ENCODE data around the gene MCM8.

GRCh38 chr20:6039766-6040165 lies 89.3 kb downstream of the MCM8 start:
- TF ChIP-seq CTCF (IDR thresholded peaks at IDR 0.05) (no peak), EP300 (IDR thresholded peaks at IDR 0.05) (no peak), POLR2A (IDR thresholded peaks at IDR 0.05) (no peak)

All from gastroesophageal sphincter (tissue), 3 donors.